GM12891 (cell line): Measurements from ENCODE around the gene MIB1.

Source experiments
- PAX5 ChIP-seq: IDR thresholded peaks from 2 replicates; pipeline ENCODE4 v1.6.1; 2011; ENCODE audit warnings: low read length, moderate library complexity, mild to moderate bottlenecking; ENCODE audit not compliant: insufficient read depth, severe bottlenecking
- POLR2A ChIP-seq: IDR thresholded peaks from 2 replicates; pipeline ENCODE4 v1.6.1; 2011; ENCODE audit warnings: low read depth, low read length, control low read depth
- POLR2AphosphoS5 ChIP-seq: IDR thresholded peaks from 2 replicates; pipeline ENCODE4 v1.6.1; 2011; ENCODE audit warnings: low read depth, low read length, control low read depth
- SPI1 ChIP-seq: IDR thresholded peaks from 2 replicates; pipeline ENCODE4 v1.6.1; 2011; ENCODE audit warnings: low read depth, low read length, control low read depth
- TAF1 ChIP-seq: IDR thresholded peaks from 2 replicates; pipeline ENCODE4 v1.6.1; 2011; ENCODE audit warnings: low read depth, low read length, control low read depth

DNA sequence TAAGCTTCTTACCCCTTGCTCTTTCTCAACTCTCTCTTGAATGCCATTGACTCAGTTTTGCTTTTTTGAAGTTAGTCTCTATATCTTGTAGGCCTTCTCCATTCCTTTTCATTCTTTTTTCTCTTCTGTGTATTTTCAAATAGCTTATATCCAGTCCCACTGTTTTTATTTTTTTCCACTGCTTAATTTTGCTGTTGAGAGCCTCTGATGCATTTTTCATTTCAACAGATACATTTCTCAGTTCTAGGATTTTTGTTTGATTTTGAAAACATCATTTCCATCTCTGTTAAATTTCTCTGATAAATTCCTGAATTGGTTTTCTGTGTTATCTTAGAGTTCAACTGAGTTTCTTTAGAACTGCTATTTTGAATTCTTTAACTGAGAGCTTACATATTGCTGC is 45.9 kb downstream of the MIB1 start:
- no peak for TF ChIP-seq POLR2AphosphoS5
- no peak for TF ChIP-seq POLR2A
- TF ChIP-seq TAF1: no peak
- TF ChIP-seq SPI1: no peak
- no peak for TF ChIP-seq PAX5
